GM19193 (cell line): ENCODE measurements around the gene ADAM23.

Experiments used
- POLR2A ChIP-seq: IDR thresholded peaks from 4 replicates; pipeline ENCODE4 v1.6.1; 2011; ENCODE audit not compliant: insufficient read depth, insufficient read length; ENCODE audit errors: extremely low read depth

The ADAM23 gene

DNA sequence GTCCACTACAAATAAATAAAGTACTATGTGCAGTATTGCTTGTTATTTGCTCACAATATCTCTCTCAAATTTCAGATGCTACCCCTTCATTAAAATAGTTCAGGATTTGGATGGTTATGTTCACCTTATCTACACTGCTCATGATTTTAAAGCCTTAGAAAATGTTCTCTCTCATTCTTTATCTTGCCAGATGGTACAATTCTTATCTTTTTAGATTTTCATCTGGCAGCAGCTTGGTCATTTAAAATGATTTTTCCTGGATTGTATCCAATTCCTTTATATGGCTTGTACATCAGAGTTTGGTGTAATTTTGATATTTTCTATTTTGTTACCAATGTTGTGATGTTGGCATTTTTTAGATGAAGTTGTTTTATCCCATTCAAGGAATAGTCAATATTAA is 10.1 kb upstream of the ADAM23 start:
- no peak for TF ChIP-seq POLR2A

DNA sequence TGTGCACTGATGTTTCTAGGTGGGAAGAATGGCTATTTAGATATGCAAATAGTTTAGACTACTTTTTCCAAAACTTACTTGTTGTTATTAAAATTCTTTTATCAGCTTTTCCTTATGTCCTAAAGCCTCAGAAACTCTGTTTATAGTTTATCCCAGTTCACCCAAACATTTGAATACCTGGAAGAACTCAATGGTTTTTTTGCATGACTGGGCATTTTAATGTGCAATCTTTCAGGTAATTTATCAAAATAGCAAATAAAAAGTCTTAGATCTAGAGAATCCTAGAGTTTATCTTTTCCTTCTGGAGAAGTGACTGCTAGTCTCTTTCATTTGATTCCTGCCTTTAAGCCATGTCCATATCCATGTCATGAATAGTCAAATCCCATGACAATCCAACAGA is 9.6 kb upstream of the ADAM23 start:
- TF ChIP-seq POLR2A, result no peak

DNA sequence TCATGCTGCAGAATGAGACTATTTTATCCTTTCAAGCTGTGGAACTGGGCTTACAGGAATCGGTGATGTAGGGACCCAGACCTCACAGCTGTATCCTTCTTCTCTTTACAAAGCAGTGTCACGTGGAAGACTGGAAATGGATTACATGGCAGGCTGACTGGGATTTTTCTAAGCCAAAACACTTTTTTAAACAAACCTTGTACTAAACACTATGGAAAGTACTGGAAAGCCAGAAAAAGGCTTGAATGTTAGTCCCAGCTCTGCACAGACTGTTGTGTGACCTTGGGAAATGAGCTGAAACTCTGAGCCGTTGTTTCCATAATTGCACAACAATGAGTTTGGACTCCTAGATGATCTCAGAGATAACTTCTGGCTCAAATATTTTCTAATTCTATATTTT is 7.6 kb upstream of the ADAM23 start:
- no peak for TF ChIP-seq POLR2A

DNA sequence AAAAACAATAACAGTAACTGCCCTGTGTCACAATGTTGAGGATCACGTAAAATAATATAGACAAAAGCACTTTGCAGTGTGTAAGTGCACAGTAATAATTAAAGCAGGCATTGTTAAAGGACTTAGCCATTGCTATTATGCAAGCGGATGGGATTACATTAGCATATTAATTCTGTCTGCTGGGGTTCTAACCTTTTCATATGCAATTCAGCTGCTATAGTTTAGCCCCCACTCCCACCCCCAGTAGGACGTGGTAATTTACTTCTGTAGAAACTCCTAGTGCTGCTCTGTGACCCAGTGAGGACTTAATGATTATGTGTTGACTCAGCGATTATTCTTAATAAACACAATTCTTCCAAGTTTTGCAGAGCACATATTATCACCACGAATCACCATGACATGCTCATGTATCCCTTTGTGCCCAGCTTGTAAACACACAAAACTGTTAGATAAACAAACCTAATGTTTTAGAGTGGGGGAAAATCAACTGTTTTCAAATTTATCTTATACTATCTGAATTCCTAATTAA is 5.1 kb upstream of the ADAM23 start:
- no peak for TF ChIP-seq POLR2A

DNA sequence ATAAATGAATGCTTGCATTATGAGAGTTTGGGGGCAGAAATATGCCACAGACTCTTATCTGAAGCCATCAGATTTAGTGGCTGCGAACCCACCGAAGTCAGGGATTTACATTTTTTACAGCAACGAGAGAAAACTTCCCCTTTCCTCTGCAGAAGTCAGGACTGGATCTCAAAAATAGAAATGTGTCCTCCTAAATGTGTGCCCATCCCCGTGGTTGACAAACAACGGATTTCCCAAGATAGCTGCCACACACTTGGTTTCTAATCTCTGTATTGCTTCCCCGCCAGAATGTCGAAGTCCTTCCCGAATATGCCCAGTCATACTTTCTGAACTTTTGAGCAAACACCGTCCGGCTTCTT is 879 bp upstream of the ADAM23 start:
- TF ChIP-seq POLR2A, result no peak

DNA sequence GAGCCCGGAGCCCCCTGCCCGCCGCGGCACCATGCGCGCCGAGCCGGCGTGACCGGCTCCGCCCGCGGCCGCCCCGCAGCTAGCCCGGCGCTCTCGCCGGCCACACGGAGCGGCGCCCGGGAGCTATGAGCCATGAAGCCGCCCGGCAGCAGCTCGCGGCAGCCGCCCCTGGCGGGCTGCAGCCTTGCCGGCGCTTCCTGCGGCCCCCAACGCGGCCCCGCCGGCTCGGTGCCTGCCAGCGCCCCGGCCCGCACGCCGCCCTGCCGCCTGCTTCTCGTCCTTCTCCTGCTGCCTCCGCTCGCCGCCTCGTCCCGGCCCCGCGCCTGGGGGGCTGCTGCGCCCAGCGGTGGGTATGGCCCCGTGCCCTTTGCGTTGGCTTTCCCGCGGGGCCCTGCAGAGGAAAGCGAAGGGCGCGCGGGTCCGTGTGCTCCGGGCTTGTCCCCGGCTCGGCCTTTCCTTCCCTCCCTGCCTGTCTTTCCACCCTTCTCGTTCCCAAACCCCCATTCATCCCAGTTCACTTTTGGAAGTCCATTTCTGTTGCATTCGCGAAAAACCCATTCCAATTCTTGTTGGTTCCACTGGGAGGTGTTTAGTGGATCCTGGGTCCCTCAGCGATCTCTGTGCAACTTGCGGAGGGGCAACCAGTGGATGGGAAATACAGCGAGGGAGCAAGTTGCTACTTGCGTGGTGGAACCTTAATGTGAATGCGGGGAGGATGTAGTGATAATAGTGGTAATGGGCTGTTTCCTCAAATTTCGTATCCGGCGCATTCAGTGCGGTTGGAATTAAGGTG is 599 bp downstream of the ADAM23 start:
- TF ChIP-seq POLR2A, result no peak

DNA sequence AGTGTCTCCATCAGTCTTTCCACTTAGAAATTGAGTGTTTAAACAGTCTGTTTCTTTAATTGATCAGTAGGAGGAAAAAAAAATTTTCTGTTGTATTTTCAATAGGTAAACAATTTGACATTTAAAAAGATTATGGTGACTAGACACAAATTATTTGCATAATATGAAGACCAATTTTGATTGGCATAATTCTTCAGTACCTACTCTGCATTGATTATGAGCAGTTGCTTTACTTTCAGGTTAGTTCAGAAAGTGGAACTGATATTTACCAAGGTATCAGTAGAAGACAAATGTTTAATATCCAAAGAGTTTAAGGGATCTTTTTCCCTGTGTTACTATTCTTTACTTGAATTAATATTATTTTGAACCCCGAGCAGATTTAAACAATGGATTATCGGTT is 2.6 kb downstream of the ADAM23 start:
- TF ChIP-seq POLR2A, result no peak

DNA sequence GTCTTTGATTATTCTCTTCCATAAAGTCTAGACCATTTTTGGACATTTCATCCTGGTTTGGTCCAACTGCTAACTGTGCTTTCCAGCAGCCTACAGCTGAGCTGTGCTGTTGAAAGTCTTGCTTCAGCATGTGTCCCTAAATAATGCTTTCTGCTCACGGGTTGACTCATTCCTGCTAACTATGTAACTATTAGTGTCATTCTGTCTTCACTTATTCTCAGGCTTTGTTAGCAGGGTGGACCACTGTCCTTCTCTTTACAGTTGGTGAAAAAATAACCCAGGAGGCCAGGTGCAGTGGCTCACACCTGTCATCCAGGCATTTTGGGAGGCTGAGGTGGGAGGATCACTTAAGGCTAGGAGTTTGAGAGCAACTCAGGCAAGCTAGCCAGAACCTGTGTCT is 8.9 kb downstream of the ADAM23 start:
- no peak for TF ChIP-seq POLR2A

DNA sequence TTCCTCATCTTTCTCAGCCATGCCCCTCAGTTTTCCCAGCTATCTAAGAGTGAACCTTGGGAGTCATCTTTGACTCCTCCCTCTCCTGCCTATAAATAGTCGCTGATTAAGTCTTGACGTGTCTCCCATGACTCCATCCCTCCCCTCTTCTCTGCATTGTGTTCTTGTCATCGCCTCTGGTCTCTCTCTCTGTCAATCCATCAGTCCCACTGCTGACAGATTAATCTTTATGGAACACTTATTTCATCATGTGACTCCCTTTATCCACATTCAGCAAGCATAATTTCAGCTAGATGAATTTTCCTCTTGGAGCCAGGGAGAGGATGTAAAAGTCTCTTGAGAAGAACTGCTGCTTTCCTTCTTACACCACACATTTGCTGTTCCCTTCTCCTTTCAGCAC is 9.4 kb downstream of the ADAM23 start:
- TF ChIP-seq POLR2A, result no peak

DNA sequence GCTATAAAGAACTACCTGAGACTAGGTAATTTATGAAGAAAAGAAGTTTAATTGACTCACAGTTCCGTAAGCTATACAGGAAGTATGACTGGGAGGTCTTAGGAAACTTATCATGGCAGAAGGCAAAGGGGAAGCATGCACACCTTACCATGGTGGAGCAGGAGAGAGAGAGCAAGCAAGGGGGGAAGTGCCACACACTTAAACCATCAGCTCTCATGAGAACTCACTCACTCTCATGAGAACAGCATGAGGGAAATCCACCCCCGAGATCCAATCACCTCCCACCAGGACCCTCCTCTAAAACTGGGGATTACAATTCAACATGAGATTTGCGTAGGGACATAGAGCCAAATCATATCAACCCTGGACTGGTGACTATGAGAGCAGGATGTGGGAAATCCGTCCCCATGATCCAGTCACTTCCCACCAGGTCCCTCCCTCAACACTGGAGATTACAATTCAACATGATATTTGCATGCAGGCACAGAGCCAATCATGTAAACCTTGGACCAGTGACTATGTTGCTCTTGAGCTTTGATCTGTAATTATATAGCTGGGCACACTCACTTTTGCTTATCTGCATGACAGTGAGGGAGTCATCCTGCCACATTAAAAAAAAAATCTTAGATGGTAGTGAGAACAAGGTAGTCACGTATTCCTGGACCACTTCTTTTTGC is 12.9 kb downstream of the ADAM23 start:
- TF ChIP-seq POLR2A, result no peak

DNA sequence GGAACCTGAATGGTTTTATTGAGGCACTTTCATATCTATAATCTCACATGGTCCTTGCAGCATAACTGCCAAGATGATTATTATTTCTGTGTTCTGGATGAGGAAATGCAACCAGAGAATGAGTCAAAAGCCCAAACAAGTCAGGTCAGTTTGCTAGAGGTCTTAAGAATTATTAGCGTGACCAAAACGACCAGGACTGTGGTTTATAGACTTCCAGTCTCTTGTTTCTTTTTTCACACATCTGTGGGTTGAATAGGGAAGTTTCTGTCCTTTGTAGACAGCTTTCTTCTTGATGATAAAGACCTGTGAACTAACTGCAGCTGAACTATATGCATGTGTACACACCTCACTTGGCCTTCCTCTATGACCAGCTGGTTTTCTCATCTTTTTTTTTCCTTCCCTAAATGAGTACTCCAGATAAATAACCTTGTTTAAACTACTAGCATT is 13.9 kb downstream of the ADAM23 start:
- no peak for TF ChIP-seq POLR2A

DNA sequence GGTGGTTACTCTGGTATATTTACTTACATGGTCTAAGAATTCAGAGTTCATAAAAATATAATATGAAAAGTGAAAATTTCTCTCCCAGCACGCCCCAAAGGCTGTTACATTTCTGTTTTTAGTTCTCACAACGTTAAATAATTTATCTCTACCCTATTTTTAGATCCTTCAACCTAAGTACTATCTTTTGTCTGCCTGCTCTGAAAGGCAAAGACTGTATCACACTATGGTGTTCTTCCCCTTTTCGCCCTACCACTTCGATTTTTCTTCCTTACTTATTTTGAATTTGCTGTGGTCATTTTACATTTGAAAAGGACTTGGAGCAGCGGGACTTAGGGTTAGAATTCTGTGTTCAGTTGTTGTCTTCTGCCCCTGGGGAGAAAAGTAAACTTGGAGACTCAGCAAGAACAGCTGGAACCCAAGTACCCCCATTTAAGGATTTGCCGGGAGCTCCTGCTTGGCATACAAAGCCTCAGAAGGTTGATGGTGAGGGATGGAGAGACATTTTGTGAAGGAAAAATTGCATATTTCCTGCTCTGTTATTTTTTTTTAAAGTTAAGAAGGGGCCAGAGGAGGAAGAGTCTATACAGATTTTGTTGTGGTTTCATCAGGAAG is 19.0 kb downstream of the ADAM23 start:
- no peak for TF ChIP-seq POLR2A

DNA sequence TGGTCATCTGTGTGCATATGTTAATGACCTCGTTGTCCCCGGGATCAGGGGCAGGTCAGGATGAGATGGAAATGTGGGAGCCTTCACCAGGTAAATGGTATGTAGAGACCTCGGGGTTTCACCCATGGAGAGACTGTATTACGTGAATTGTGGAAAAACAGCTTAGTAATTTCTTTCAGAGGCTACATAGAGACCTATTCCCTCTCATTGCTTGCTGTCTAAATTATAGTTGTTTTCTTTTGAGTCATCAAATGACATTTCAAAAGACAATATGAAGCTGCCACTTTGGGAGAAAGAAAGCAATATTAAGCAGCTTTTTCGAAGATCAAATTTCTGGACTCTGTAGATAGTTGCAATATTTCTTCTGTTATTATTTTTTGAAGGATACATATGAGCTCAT is 20.4 kb downstream of the ADAM23 start:
- no peak for TF ChIP-seq POLR2A

DNA sequence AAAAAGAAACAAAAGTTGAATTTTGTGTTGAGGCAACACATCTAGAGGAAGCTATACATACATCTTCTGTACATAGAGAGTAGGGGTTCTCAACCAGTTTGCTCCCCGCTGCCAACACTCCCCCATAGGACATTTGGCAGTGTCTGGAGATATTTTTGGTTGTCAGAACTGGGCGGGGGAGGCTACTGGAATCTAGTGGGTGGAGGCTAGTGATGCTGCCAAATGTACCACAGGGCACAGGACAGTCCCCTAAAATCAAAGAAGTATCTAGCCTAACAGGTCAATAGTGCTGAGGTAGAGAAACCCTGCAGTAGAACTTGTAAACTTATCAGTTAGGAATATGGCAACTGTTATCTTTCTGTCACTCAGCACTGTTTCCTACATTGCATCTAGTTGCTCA is 21.3 kb downstream of the ADAM23 start:
- TF ChIP-seq POLR2A, result no peak

DNA sequence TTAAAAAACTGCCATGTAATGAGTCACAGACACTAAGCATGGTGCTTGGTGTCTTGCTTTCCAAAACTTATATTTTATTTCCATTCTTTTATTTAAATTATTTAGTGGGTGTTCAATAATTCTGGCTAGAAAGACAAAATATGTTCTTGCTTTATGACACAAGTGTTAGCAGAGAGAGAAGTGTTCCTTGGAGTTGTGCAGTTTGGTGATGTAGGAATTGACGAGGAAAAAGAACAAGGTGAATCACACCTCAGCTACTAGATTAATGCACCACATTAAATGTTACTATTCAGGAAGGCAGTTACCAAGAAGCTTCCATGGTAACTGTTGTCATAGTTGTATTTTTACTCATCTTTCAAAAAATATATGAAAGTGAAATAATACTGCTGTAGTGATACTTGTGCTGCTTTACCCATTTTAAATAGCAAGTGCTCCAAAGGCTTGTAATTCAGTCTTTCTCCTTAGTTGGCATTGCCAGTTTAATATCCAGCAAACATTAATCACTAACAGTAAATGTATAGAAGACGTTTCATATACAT is 28.3 kb downstream of the ADAM23 start:
- TF ChIP-seq POLR2A, result no peak
